ENCODE data around the gene AHNAK2.

DNA sequence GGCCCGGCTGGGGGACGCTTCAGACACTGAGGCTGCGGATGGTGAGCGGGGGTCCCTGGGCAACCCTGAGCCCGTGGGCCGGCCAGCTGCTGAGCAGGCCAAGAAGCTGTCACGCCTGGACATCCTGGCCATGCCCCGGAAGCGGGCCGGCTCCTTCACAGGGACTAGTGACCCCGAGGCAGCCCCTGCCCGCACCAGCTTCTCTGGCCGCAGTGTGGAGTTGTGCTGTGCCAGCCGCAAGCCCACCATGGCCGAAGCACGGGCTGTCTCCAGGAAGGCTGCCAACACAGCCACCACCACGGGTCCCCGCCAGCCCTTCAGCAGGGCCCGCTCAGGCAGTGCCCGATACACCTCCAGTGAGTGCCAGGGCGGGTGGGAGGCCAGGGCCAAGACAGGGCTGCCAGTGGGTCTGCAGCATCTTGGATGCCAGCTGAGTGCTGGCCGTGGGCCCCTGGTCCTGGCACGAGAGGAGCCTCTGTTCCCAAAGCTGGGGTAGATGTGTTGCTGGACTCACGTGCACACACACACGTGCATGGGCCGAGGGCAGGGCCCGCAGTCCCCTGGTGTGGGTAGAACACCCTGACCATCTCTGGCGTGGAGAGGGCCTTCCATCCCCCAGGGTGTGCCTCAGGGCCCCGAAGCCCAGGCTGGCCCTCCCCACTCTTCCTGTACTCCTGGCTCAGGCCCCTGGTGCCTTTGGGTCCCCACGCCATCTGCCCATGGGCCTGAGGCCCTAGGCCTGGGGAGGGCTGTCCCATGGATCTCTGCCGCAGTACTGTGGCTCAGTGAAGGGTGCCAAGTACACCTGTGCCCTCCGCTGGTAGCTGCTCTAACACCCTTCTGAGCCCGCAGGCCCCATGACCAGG is 90.3 kb downstream of the AHNAK2 start:
- TF ChIP-seq, protein P1, sequence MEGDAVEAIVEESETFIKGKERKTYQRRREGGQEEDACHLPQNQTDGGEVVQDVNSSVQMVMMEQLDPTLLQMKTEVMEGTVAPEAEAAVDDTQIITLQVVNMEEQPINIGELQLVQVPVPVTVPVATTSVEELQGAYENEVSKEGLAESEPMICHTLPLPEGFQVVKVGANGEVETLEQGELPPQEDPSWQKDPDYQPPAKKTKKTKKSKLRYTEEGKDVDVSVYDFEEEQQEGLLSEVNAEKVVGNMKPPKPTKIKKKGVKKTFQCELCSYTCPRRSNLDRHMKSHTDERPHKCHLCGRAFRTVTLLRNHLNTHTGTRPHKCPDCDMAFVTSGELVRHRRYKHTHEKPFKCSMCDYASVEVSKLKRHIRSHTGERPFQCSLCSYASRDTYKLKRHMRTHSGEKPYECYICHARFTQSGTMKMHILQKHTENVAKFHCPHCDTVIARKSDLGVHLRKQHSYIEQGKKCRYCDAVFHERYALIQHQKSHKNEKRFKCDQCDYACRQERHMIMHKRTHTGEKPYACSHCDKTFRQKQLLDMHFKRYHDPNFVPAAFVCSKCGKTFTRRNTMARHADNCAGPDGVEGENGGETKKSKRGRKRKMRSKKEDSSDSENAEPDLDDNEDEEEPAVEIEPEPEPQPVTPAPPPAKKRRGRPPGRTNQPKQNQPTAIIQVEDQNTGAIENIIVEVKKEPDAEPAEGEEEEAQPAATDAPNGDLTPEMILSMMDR (IDR thresholded peaks at IDR 0.05) = no peak
- TF ChIP-seq ZFX (IDR thresholded peaks at IDR 0.05; ENCODE audit: borderline replicate concordance) = no peak

Data from 22Rv1 (cell line).